Activated CD4-positive, alpha-beta memory T cell treated with anti-CD3 and anti-CD28 coated beads for 36 hours (primary cell): ENCODE results near the gene SERPING1. TPM values are rescaled to one million over a fixed set of nuclear protein-coding genes. Genes with fewer than 3 reads are reported as not detected.

ENCODE experiments used
- CTCF ChIA-PET: fragments of 350-600 bp; sonication (Branson Sonifier 250); formaldehyde crosslinking; loops from one replicate; lab custom pipeline; 2021; ENCODE audit warnings: antibody characterized with exemption, inconsistent platforms; lab: Charles Lee
- POLR2A ChIA-PET: fragments of 350-600 bp; sonication (Branson Sonifier 250); formaldehyde crosslinking; loops from one replicate; lab custom pipeline; 2021; ENCODE audit warnings: antibody characterized with exemption; lab: Charles Lee
- DNase-seq: peaks from one replicate; pipeline ENCODE4 v3.0.0-alpha.2; 2020
- H3K27ac Mint-ChIP-seq: one replicate; pipeline ENCODE4 v1.8.0; 2021; ENCODE audit warnings: mixed read lengths
- H3K27me3 Mint-ChIP-seq: one replicate; pipeline ENCODE4 v1.8.0; 2021; ENCODE audit warnings: mixed read lengths
- H3K36me3 Mint-ChIP-seq: one replicate; pipeline ENCODE4 v1.8.0; 2021; ENCODE audit warnings: mixed read lengths
- H3K4me1 Mint-ChIP-seq: one replicate; pipeline ENCODE4 v1.8.0; 2021; ENCODE audit warnings: low read depth, mixed read lengths
- H3K4me3 Mint-ChIP-seq: one replicate; pipeline ENCODE4 v1.8.0; 2021; ENCODE audit warnings: mild to moderate bottlenecking, mixed read lengths
- H3K9me3 Mint-ChIP-seq: one replicate; pipeline ENCODE4 v1.8.0; 2021; ENCODE audit warnings: mixed read lengths
- intact Hi-C: fragments of 100-400 bp; cut with micrococcal nuclease; formaldehyde crosslinking; loops from one replicate; pipeline ENCODE4 v1.15.1; 2023
- total RNA-seq, 2 experiments: library from RNA; stranded (reverse); gene quantifications; one replicate each; pipeline ENCODE4 v1.2.3, GENCODE V29; 2021

Gene SERPING1
- total RNA-seq, 2 experiments from 2014 or later: 0.43 TPM; not detected in 1

- no peak for DNase-seq
- Mint-ChIP-seq H3K27ac (no peak overlapping the region), H3K36me3 (no peaks in the 10 kb centered on the region), H3K27me3 (peaks cover 18% of the 10 kb centered on the region), H3K4me3 (peak overlapping the region; percentile 78), H3K4me1 (peaks cover 10% of the 10 kb centered on the region), H3K9me3 (no peaks in the 10 kb centered on the region)
- POLR2A ChIA-PET: interaction anchor here (0.7 to 1.3 kb wide), 4 partner anchors 10 to 110 kb away, joined by 3 read pairs; partner anchors contain the start of genes UBE2L6 and YPEL4
- CTCF ChIA-PET: interaction anchor here (1.0 to 8.8 kb wide), 15 partner anchors 13 to 294 kb away, joined by 3 to 121 read pairs (median 5); partner anchors contain the start of genes TIMM10 and UBE2L6
- intact Hi-C loops: loop anchor here (2.0 kb wide), 1 partner anchor 295 kb away; no protein-coding TSS in a partner anchor
Measured at GRCh38 chr11:57639321-57640067, 42.0 kb downstream of the SERPING1 start.

- intact Hi-C loops: loop anchor here (2.0 kb wide), 1 partner anchor 295 kb away; no protein-coding TSS in a partner anchor
- Mint-ChIP-seq H3K36me3 (no peaks in the 10 kb centered on the region), H3K4me1 (peaks cover 10% of the 10 kb centered on the region), H3K9me3 (no peaks in the 10 kb centered on the region), H3K27ac (no peak overlapping the region), H3K27me3 (peaks cover 19% of the 10 kb centered on the region), H3K4me3 (no peak overlapping the region)
- CTCF ChIA-PET: interaction anchor here (0.8 to 8.8 kb wide), 21 partner anchors 12 to 319 kb away, joined by 3 to 121 read pairs (median 4); partner anchors contain the start of genes TIMM10 and UBE2L6
- no peak for DNase-seq
- POLR2A ChIA-PET: interaction anchor here (0.7 to 1.0 kb wide), 2 partner anchors 21 to 111 kb away, joined by 3 read pairs; no protein-coding TSS in a partner anchor
Measured at GRCh38 chr11:57640068-57640800, 42.7 kb downstream of the SERPING1 start.

GRCh38 chr11:57641011-57641807 is 43.7 kb downstream of the SERPING1 start:
- H3K27ac Mint-ChIP-seq: no peak overlapping the region
- intact Hi-C loops: loop anchor here (1.0 to 2.0 kb wide), 3 partner anchors 42 to 296 kb away; no protein-coding TSS in a partner anchor
- no peaks in the 10 kb centered on the region for H3K9me3 Mint-ChIP-seq
- no peaks in the 10 kb centered on the region for H3K36me3 Mint-ChIP-seq
- H3K4me3 Mint-ChIP-seq: no peak overlapping the region
- H3K4me1 Mint-ChIP-seq: peaks cover 10% of the 10 kb centered on the region
- peak; percentile 36 for DNase-seq
- ChIA-PET POLR2A (no interaction called here), CTCF (interaction anchor here (0.5 to 8.8 kb wide), 35 partner anchors 10 to 927 kb away, joined by 3 to 121 read pairs (median 4); partner anchors contain the start of genes CLP1, P2RX3, TIMM10 and UBE2L6)
- H3K27me3 Mint-ChIP-seq: peaks cover 28% of the 10 kb centered on the region

GRCh38 chr11:57643802-57644201 is 46.3 kb downstream of the SERPING1 start:
- Mint-ChIP-seq H3K4me1 (peaks cover 28% of the 10 kb centered on the region), H3K36me3 (no peaks in the 10 kb centered on the region), H3K4me3 (no peak overlapping the region), H3K27ac (no peak overlapping the region), H3K9me3 (no peaks in the 10 kb centered on the region), H3K27me3 (peaks cover 41% of the 10 kb centered on the region)
- ChIA-PET POLR2A (no interaction called here), CTCF (interaction anchor here (0.9 to 8.8 kb wide), 23 partner anchors 12 to 300 kb away, joined by 3 to 121 read pairs (median 6); partner anchors contain the start of genes CLP1, SELENOH, SERPING1 and UBE2L6)
- intact Hi-C loops: loop anchor here (1.0 to 2.0 kb wide), 4 partner anchors 114 to 185 kb away; partner anchors contain the start of gene TIMM10
- no peak for DNase-seq

GRCh38 chr11:57644748-57645688 is 47.5 kb downstream of the SERPING1 start:
- Mint-ChIP-seq H3K4me3 (no peak overlapping the region), H3K27me3 (peaks cover 42% of the 10 kb centered on the region)
- intact Hi-C loops: loop anchor here (1.0 to 5.0 kb wide), 5 partner anchors 115 to 308 kb away; partner anchors contain the start of genes P2RX3, SSRP1 and TIMM10

GRCh38 chr11:57645689-57646085 is 48.2 kb downstream of the SERPING1 start:
- H3K36me3 Mint-ChIP-seq: no peaks in the 10 kb centered on the region
- no peak for DNase-seq
- no peak overlapping the region for H3K4me3 Mint-ChIP-seq
- ChIA-PET CTCF (interaction anchor here (1.4 to 8.8 kb wide), 8 partner anchors 76 to 221 kb away, joined by 5 to 121 read pairs (median 10); partner anchors contain the start of gene UBE2L6), POLR2A (no interaction called here)
- intact Hi-C loops: loop anchor here (2.0 to 5.0 kb wide), 4 partner anchors 153 to 308 kb away; partner anchors contain the start of genes P2RX3 and SSRP1
- H3K9me3 Mint-ChIP-seq: no peaks in the 10 kb centered on the region
- H3K4me1 Mint-ChIP-seq: peaks cover 38% of the 10 kb centered on the region
- no peak overlapping the region for H3K27ac Mint-ChIP-seq
- H3K27me3 Mint-ChIP-seq: peaks cover 42% of the 10 kb centered on the region

More at GRCh38 chr11:57644748-57645688, 47.5 kb downstream of the SERPING1 start:
- ChIA-PET POLR2A (interaction anchor here (1.0 to 1.2 kb wide), 2 partner anchors 77 to 152 kb away, joined by 3 to 4 read pairs; partner anchors contain the start of gene UBE2L6), CTCF (interaction anchor here (0.6 to 8.8 kb wide), 38 partner anchors 8 to 305 kb away, joined by 3 to 121 read pairs (median 4); partner anchors contain the start of genes CLP1, SELENOH, SERPING1 and UBE2L6)
- Mint-ChIP-seq H3K27ac (no peak overlapping the region), H3K9me3 (no peaks in the 10 kb centered on the region), H3K4me1 (peaks cover 36% of the 10 kb centered on the region), H3K36me3 (no peaks in the 10 kb centered on the region)
- DNase-seq: peak; percentile 90

- Mint-ChIP-seq H3K4me1 (peaks cover 38% of the 10 kb centered on the region), H3K4me3 (no peak overlapping the region), H3K27ac (no peak overlapping the region), H3K9me3 (no peaks in the 10 kb centered on the region), H3K27me3 (peaks cover 42% of the 10 kb centered on the region), H3K36me3 (no peaks in the 10 kb centered on the region)
- ChIA-PET CTCF (interaction anchor here (0.8 to 1.9 kb wide), 5 partner anchors 78 to 188 kb away, joined by 3 to 13 read pairs (median 6); partner anchors contain the start of gene UBE2L6), POLR2A (interaction anchor here (0.6 kb wide), 1 partner anchor 78 kb away, joined by 3 read pairs; no protein-coding TSS in a partner anchor)
- DNase-seq: no peak
- intact Hi-C loops: loop anchor here (5.0 kb wide), 1 partner anchor 309 kb away; the partner anchor contains the start of genes P2RX3 and SSRP1
Measured at GRCh38 chr11:57646194-57646798, 48.8 kb downstream of the SERPING1 start.

GRCh38 chr11:57646799-57647303 is 49.4 kb downstream of the SERPING1 start:
- Mint-ChIP-seq H3K9me3 (no peaks in the 10 kb centered on the region), H3K27ac (no peak overlapping the region), H3K36me3 (no peaks in the 10 kb centered on the region), H3K4me1 (peaks cover 36% of the 10 kb centered on the region), H3K4me3 (no peak overlapping the region), H3K27me3 (peaks cover 42% of the 10 kb centered on the region)
- POLR2A ChIA-PET: interaction anchor here (0.6 kb wide), 1 partner anchor 78 kb away, joined by 3 read pairs; no protein-coding TSS in a partner anchor
- intact Hi-C loops: loop anchor here (5.0 kb wide), 1 partner anchor 310 kb away; the partner anchor contains the start of genes P2RX3 and SSRP1
- DNase-seq: no peak
- CTCF ChIA-PET: interaction anchor here (0.8 to 1.9 kb wide), 6 partner anchors 16 to 189 kb away, joined by 3 to 13 read pairs (median 6); partner anchors contain the start of gene UBE2L6

- peaks cover 36% of the 10 kb centered on the region for H3K4me1 Mint-ChIP-seq
- no peak overlapping the region for H3K27ac Mint-ChIP-seq
- ChIA-PET POLR2A (interaction anchor here (0.6 kb wide), 1 partner anchor 79 kb away, joined by 3 read pairs; no protein-coding TSS in a partner anchor), CTCF (interaction anchor here (1.2 to 1.9 kb wide), 5 partner anchors 15 to 155 kb away, joined by 3 to 13 read pairs (median 6); partner anchors contain the start of gene UBE2L6)
- DNase-seq: no peak
- peaks cover 42% of the 10 kb centered on the region for H3K27me3 Mint-ChIP-seq
- H3K4me3 Mint-ChIP-seq: no peak overlapping the region
- intact Hi-C loops: loop anchor here (5.0 kb wide), 1 partner anchor 310 kb away; the partner anchor contains the start of genes P2RX3 and SSRP1
- H3K36me3 Mint-ChIP-seq: no peaks in the 10 kb centered on the region
- no peaks in the 10 kb centered on the region for H3K9me3 Mint-ChIP-seq
Measured at GRCh38 chr11:57647372-57647771, 49.9 kb downstream of the SERPING1 start.
